HepG2 (cell line): ENCODE results near the gene FXYD4.

Source experiments
- EZH2 ChIP-seq: conservative IDR thresholded peaks from 2 replicates; pipeline ENCODE4 v1.6.1; 2012; ENCODE audit warnings: mild to moderate bottlenecking, low read depth, low read length, moderate library complexity
- FOXA3 ChIP-seq: IDR thresholded peaks from 2 replicates; pipeline ENCODE4 v1.6.1; 2016; ENCODE audit warnings: missing genetic modification reagents, missing compliant biosample characterization
- GTF2F1 ChIP-seq: fragments of 150-350 bp; IDR thresholded peaks from 2 replicates; pipeline ENCODE4 v1.6.1; 2014; ENCODE audit warnings: low read length
- IRF2 ChIP-seq: IDR thresholded peaks from 2 replicates; pipeline ENCODE4 v1.6.1; 2018; ENCODE audit warnings: missing genetic modification reagents, missing compliant biosample characterization
- TAF15 ChIP-seq: fragments of 200-400 bp; formaldehyde crosslinking; IDR thresholded peaks from one replicate; pipeline ENCODE4 v1.6.1; 2018; ENCODE audit warnings: mild to moderate bottlenecking, low read depth, low read length; ENCODE audit not compliant: poor library complexity, severe bottlenecking
- ZIK1 ChIP-seq: sonication (generic); formaldehyde crosslinking; IDR thresholded peaks from 2 replicates; pipeline ENCODE4 v1.5.0; 2020; ENCODE audit warnings: mild to moderate bottlenecking, low read depth, missing genetic modification reagents, borderline replicate concordance
- ZNF274 ChIP-seq: sonication (generic); formaldehyde crosslinking; IDR thresholded peaks from 2 replicates; pipeline ENCODE4 v1.5.1; 2020; ENCODE audit warnings: mild to moderate bottlenecking, missing genetic modification reagents
- ZNF589 ChIP-seq: sonication (generic); formaldehyde crosslinking; conservative IDR thresholded peaks from 2 replicates; pipeline ENCODE4 v1.8.0; 2022; ENCODE audit warnings: mild to moderate bottlenecking, moderate library complexity, missing genetic modification reagents
- ZNF687 ChIP-seq: sonication (generic); formaldehyde crosslinking; IDR thresholded peaks from 2 replicates; pipeline ENCODE4 v1.5.1; 2020; ENCODE audit warnings: mild to moderate bottlenecking, missing genetic modification reagents, moderate library complexity
- TF ChIP-seq, protein P1 (sequence below): sonication (generic); formaldehyde crosslinking; IDR thresholded peaks from 2 replicates; pipeline ENCODE4 v1.4.0; 2020; ENCODE audit warnings: mild to moderate bottlenecking, missing genetic modification reagents
- TF ChIP-seq, protein P2 (sequence below): sonication (generic); formaldehyde crosslinking; IDR thresholded peaks from 2 replicates; pipeline ENCODE4 v1.8.0; 2022; ENCODE audit warnings: missing genetic modification reagents, mild to moderate bottlenecking, inconsistent platforms, borderline replicate concordance

GRCh38 chr10:43384252-43385221 is 13.1 kb downstream of the FXYD4 start:
- no peak for TF ChIP-seq ZNF687 (CRISPR knock-in tag)
- TF ChIP-seq EZH2, result no peak
- TF ChIP-seq IRF2 (CRISPR knock-in tag), result no peak
- TF ChIP-seq ZNF589 (CRISPR knock-in tag), result no peak
- TF ChIP-seq FOXA3 (CRISPR knock-in tag), result no peak
- TF ChIP-seq ZNF274 (CRISPR knock-in tag), result no peak
- no peak for TF ChIP-seq GTF2F1
- TF ChIP-seq, protein P1, sequence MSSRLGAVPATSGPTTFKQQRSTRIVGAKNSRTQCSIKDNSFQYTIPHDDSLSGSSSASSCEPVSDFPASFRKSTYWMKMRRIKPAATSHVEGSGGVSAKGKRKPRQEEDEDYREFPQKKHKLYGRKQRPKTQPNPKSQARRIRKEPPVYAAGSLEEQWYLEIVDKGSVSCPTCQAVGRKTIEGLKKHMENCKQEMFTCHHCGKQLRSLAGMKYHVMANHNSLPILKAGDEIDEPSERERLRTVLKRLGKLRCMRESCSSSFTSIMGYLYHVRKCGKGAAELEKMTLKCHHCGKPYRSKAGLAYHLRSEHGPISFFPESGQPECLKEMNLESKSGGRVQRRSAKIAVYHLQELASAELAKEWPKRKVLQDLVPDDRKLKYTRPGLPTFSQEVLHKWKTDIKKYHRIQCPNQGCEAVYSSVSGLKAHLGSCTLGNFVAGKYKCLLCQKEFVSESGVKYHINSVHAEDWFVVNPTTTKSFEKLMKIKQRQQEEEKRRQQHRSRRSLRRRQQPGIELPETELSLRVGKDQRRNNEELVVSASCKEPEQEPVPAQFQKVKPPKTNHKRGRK, result no peak
- no peak for TF ChIP-seq TAF15
- no peak for TF ChIP-seq ZIK1 (CRISPR knock-in tag)
- TF ChIP-seq, protein P2, sequence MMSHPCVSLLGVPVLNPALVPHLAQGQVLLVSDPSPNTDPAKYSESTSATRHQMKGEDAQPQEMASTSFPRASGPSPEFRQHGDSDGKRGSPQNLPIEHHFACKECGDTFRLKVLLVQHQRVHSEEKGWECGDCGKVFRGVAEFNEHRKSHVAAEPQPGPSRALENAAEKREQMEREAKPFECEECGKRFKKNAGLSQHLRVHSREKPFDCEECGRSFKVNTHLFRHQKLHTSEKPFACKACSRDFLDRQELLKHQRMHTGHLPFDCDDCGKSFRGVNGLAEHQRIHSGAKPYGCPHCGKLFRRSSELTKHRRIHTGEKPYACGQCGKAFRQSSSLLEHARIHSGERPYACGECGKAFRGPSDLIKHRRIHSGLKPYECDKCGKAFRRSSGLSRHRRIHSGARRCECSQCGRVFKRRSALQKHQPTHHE (CRISPR knock-in tag), result no peak
